HG02678 (cell line): Measurements from ENCODE around the gene SLC66A3.
A peak's percentile ranks its signal among the peaks of the same experiment; 100 is the strongest.
"Not testable (repeated sequence)": the region's sequence is repeated elsewhere in the genome, so short reads cannot be mapped to it uniquely, and the experiment has no call there.

Experiments used
- ATAC-seq: cut with Tn5 transposase; IDR thresholded peaks from one replicate; pipeline ENCODE4 v1.9.1; 2021; ENCODE audit warnings: mild to moderate bottlenecking, moderate library complexity; ENCODE audit not compliant: unreplicated experiment

SLC66A3 gene

GRCh38 chr2:11161747-11162146 is 6.5 kb downstream of the SLC66A3 start:
- ATAC-seq, result no peak

GRCh38 chr2:11163439-11164317 is 8.4 kb downstream of the SLC66A3 start:
- ATAC-seq, result no peak

- ATAC-seq, result not testable (repeated sequence)
These were observed 9.8 kb downstream of the SLC66A3 start for GRCh38 chr2:11165046-11165445.

GRCh38 chr2:11166476-11166875 is 11.2 kb downstream of the SLC66A3 start:
- no peak for ATAC-seq

GRCh38 chr2:11168488-11168887 is 13.2 kb downstream of the SLC66A3 start:
- no peak for ATAC-seq

- no peak for ATAC-seq
These were observed 14.1 kb downstream of the SLC66A3 start for GRCh38 chr2:11169333-11169732.

GRCh38 chr2:11174222-11174621 is 19.0 kb downstream of the SLC66A3 start:
- no peak for ATAC-seq

GRCh38 chr2:11175293-11175795 is 20.1 kb downstream of the SLC66A3 start:
- no peak for ATAC-seq

- ATAC-seq, result no peak
These were observed 22.8 kb downstream of the SLC66A3 start for GRCh38 chr2:11177871-11178690.

- ATAC-seq, result no peak
These were observed 23.9 kb downstream of the SLC66A3 start for GRCh38 chr2:11179196-11179595.

- no peak for ATAC-seq
These were observed 24.6 kb downstream of the SLC66A3 start for GRCh38 chr2:11179899-11180298.

GRCh38 chr2:11180653-11181052 is 25.4 kb downstream of the SLC66A3 start:
- ATAC-seq, result no peak

- ATAC-seq, result no peak
These were observed 27.7 kb downstream of the SLC66A3 start for GRCh38 chr2:11182951-11183350.

GRCh38 chr2:11186145-11186544 is 30.9 kb downstream of the SLC66A3 start:
- ATAC-seq, result no peak

GRCh38 chr2:11187083-11187619 is 31.9 kb downstream of the SLC66A3 start:
- no peak for ATAC-seq

- no peak for ATAC-seq
These were observed 32.5 kb downstream of the SLC66A3 start for GRCh38 chr2:11187731-11188130.

GRCh38 chr2:11196246-11196645 is 41.0 kb downstream of the SLC66A3 start:
- no peak for ATAC-seq

- ATAC-seq, result no peak
These were observed 45.4 kb downstream of the SLC66A3 start for GRCh38 chr2:11200651-11201050.

GRCh38 chr2:11201969-11202368 is 46.7 kb downstream of the SLC66A3 start:
- no peak for ATAC-seq

- peak; percentile 54 for ATAC-seq
These were observed 48.2 kb downstream of the SLC66A3 start for GRCh38 chr2:11203480-11203879.

- no peak for ATAC-seq
These were observed 52.8 kb downstream of the SLC66A3 start for GRCh38 chr2:11208083-11208482.
